Right lobe of liver (tissue), 6 donors: ENCODE measurements around the gene SNX12. TPM values are rescaled to one million over a fixed set of nuclear protein-coding genes. Genes with fewer than 3 reads are reported as not detected.

Experiments
- ATAC-seq, 4 donors: fragments of 200-7000 bp; cut with Tn5 transposase; one replicate each; pipeline ENCODE4 v1.9.1; 2020; ENCODE audit warnings: mild to moderate bottlenecking in 4 of 4, moderate library complexity in 4 of 4
- DNase-seq, 3 donors: peaks; one replicate each; pipeline ENCODE4 v3.0.0-alpha.2; 2020
- H3K27ac ChIP-seq, 3 donors: fragments of 200-600 bp; one replicate each; pipeline ENCODE4 v1.8.0; 2022
- H3K27me3 ChIP-seq, 2 donors: fragments of 200-600 bp; one replicate each; pipeline ENCODE4 v1.8.0; 2022
- H3K36me3 ChIP-seq, 4 donors: fragments of 200-600 bp; sonication (generic) in 1 of 4; one replicate each; pipeline versions ENCODE4 v1.5.1 to v1.8.0; 2017 to 2022; ENCODE audit warnings: control low read depth in 1 of 4
- H3K4me1 ChIP-seq, 4 donors: fragments of 200-600 bp; sonication (generic) in 1 of 4; one replicate each; pipeline versions ENCODE4 v1.5.1 to v1.8.0; 2017 to 2022; ENCODE audit warnings: control low read depth in 1 of 4
- H3K4me3 ChIP-seq, 3 donors: fragments of 200-600 bp; one replicate each; pipeline ENCODE4 v1.8.0; 2022
- H3K9me3 ChIP-seq, 4 donors: fragments of 200-600 bp; sonication (generic) in 1 of 4; one replicate each; pipeline versions ENCODE4 v1.5.1 to v1.8.0; 2017 to 2022; ENCODE audit warnings: control low read depth in 1 of 4
- CTCF ChIP-seq, 4 donors: fragments of 200-600 bp in 3 of 4; fragments of 450-650 bp in 1 of 4; IDR thresholded peaks; one replicate each; pipeline versions ENCODE4 v1.5.1 to v1.8.0; 2016 to 2022; ENCODE audit warnings: antibody characterized with exemption in 4 of 4, mild to moderate bottlenecking in 2 of 4
- POLR2A ChIP-seq: fragments of 450-650 bp; IDR thresholded peaks from one replicate; pipeline ENCODE4 v1.6.1; 2017; ENCODE audit warnings: antibody characterized with exemption, mild to moderate bottlenecking
- WGBS: methylation state at CpG from one replicate; pipeline ENCODE4 v1.1.6; 2018; ENCODE audit warnings: low coverage, low lambda C conversion rate; ENCODE audit not compliant: insufficient coverage; ENCODE audit errors: missing lambda C conversion rate; 5-methylcytosine and 5-hydroxymethylcytosine counted together
- intact Hi-C, 2 donors: fragments of 100-400 bp; cut with DNase I; formaldehyde crosslinking; loops; one replicate each; pipeline versions ENCODE4 v1.11.2 to v1.14.1; 2022
- small RNA-seq, 2 experiments: library from RNA; depleted of rRNA; stranded (forward); fragments of <200 nt; gene quantifications; one replicate each; pipeline ENCODE3, GENCODE V24; 2016
- total RNA-seq, 6 experiments: library from RNA; depleted of rRNA in 2 of 6; stranded (reverse); fragments of >200 nt in 2 of 6; fragmentation: NEBNext Ultra II Directional in 3 of 6; extraction: Animal tissue kit (Norgen Biotek cat#: 25700) in 3 of 6; gene quantifications; one replicate each; pipeline versions ENCODE4 v1.1.0 to v1.2.4, GENCODE V29; 2016 to 2023
- donor health status: DM: no; HTN: yes; CAD: no.
- donor health status: DM: no; HTN: no; CAD: no.
- donor health status: DM: no; HTN: no; CAD: no.
- donor health status: DM: no; HTN: yes; CAD: no.
- donor health status: DM: no; HTN: yes; CAD: no.

SNX12 gene
- total RNA-seq, 6 experiments from 2014 or later = 21.2 to 31.1 (median 24.1) TPM

- no peak for TF ChIP-seq POLR2A
- no peak for TF ChIP-seq CTCF (IDR thresholded peaks at IDR 0.05)
- ATAC-seq (no peak), DNase-seq (no peak)
- H3K36me3 ChIP-seq = no peaks in the 10 kb centered on the region
- no peaks in the 10 kb centered on the region for H3K27me3 ChIP-seq
- H3K4me3 ChIP-seq = no peak overlapping the region
- no peaks in the 10 kb centered on the region for H3K9me3 ChIP-seq
- H3K4me1 ChIP-seq = no peaks in the 10 kb centered on the region
- 46% methylated on average over 6 of the region's 6 CpGs for WGBS
- H3K27ac ChIP-seq = no peak overlapping the region
- intact Hi-C loops = no loop called here
Measured at GRCh38 chrX:71017396-71017939, 50.7 kb downstream of the SNX12 start.

Small RNAs within 50 kb of the gene (small RNA-seq; reads per million reads assigned to genes)
- gene CXorf65 (0 reads per million in 2 experiments), gene RNU1-56P (0 reads per million in 2 experiments)

Other genes starting within 250 kb of the SNX12 start
- gene TEX11, start 159.6 kb downstream of the SNX12 start, total RNA-seq = under 1 TPM in 1 of 6 experiments, not detected in 5; 0.09 TPM
- gene SLC7A3, start 137.2 kb downstream of the SNX12 start, total RNA-seq = not detected
- 10 to 100 TPM in 2 of 6 experiments, 1 to 10 TPM in 4; 5.2 to 12.1 (median 8.5) TPM for gene FOXO4, start 27.5 kb upstream of the SNX12 start, total RNA-seq
- not detected for gene CXorf65, start 38.4 kb upstream of the SNX12 start, total RNA-seq
- gene IL2RG, start 43.2 kb upstream of the SNX12 start, total RNA-seq = 1 to 10 TPM in 5 of 6 experiments, under 1 TPM in 1; 0.64 to 4.0 (median 1.7) TPM
- gene MED12, start 50.3 kb upstream of the SNX12 start, total RNA-seq = 10 to 100 TPM in 5 of 6 experiments, 1 to 10 TPM in 1; 7.8 to 16.3 (median 12.5) TPM
- under 1 TPM in 5 of 6 experiments, not detected in 1; 0.12 to 0.25 (median 0.14) TPM for gene NLGN3, start 76.5 kb upstream of the SNX12 start, total RNA-seq
- 100 to 1,000 TPM; 120 to 329 (median 205) TPM for gene GJB1, start 154.9 kb upstream of the SNX12 start, total RNA-seq
- 10 to 100 TPM in 3 of 6 experiments, 1 to 10 TPM in 3; 8.2 to 13.7 (median 10.1) TPM for gene ZMYM3, start 185.8 kb upstream of the SNX12 start, total RNA-seq
- 100 to 1,000 TPM in 2 of 6 experiments, 10 to 100 TPM in 4; 92.9 to 113 (median 98.4) TPM for gene NONO, start 215.3 kb upstream of the SNX12 start, total RNA-seq
- gene ITGB1BP2, start 233.4 kb upstream of the SNX12 start, total RNA-seq = under 1 TPM; 0.31 to 0.92 (median 0.66) TPM